DMS79 treated with DMSO at 0.1 percent for 48 hours (cell line): ENCODE data around the gene ZNF223.
A peak's percentile ranks its signal among the peaks of the same experiment; 100 is the strongest.

ENCODE experiments used
- DNase-seq: peaks from one replicate; lab custom pipeline; 2025; lab: John Stamatoyannopoulos, UW

Gene ZNF223

DNA sequence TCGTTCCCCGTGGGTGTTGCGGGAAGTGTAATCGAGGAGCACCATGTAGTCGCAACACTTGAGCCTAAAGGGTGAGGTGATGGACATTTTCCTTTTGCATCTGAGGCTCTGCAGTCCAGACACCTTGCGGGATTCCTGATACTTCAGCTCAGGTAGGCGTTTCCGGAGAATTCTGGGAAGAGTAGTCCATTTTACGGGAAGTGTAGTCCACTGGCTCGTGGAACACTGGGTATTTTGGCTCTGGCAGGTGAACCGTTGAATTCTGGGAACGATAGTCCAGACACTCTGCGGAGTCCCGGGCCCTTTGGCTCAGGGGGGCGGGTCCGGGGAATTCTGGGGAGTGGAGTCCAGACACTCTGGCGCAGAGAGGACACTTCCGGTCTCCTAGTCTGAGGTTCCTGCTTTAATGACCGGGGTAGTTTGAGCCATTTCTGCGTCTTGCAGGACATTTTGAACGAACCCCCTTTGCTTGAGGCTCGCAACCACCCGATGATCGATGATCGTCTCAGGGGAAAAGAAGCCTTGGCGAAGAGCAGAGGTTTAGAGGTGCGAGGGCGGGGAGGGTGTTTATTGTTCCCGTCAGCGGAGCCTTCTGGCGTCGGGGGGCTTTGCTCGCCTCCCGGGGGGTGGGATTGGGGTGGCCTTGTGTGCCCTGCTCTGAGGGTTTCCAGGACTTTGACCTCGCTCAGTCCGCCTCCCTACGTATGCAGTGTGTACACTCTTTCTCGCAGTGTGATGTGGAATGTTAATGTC is at the start of gene ZNF223:
TSS of gene ZNF223 (plus strand) at position 387 of the 753 bp plus-strand sequence. CDS start 3,141 bp downstream, outside the sequence.
- peak; percentile 80 for DNase-seq

DNA sequence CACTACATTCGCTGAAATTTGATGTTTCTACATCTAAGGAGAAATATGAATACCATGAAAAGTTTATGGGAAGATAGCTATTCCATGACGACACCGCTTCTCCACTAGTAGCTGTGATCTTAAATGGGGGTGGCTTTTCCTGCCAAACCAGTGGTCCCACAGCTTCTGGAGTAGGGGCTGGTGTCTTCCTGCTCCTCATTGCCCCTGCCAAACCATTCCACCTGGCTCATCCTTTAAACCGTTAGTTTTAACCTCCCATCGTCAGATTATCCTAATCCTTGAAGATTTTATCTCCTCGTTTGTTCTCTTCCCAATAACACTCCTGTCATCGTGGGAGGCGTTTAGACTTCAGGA is 49.6 kb upstream of the ZNF223 start:
- no peak for DNase-seq

DNA sequence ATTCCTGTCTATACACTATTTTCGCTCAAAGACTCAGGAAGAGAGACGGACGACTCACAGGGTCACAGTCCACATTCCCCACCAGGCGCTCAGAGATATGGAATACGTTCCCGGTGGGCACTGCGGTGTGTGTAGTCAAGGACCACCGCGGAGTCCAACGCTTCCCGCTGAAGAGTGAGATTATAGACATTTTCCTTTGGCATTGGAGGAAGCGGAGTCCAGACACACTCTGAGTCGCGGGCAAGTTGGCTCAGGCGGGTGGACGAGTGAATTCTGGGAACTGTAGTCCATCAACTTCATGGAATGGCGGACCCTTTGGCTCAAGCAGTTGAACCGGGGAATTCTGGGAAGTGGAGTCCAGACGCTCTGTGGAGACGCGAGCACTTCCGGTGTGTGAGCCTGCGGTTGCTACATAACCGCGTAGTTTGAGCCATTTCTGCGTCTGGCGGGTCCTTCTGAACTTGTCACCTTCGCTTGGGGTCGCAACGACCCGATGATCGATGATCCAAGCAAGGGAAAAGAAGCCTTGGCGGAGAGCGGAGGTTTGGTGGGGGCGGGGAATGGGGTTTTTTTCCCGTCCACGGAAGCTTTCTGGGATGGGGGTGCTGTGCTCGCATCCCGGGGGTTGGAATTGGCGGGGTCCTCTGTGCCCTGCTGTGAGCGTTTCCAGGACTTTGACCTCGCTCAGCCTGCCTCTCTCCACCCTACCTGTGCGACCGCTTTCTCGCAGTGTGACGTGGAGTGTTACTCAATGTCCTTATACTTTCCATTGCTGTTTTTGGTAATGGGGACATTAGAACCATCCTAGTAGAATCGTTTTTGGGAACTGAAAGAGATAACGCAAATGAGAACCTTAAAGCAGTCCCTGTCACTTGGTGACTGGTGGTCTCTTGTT is 49.0 kb upstream of the ZNF223 start, which contains the start of gene ZNF230:
TSS of gene ZNF230 (plus strand) at position 392 of the 895 bp plus-strand sequence. CDS start 4,122 bp downstream, outside the sequence.
- DNase-seq, result peak; percentile 91

DNA sequence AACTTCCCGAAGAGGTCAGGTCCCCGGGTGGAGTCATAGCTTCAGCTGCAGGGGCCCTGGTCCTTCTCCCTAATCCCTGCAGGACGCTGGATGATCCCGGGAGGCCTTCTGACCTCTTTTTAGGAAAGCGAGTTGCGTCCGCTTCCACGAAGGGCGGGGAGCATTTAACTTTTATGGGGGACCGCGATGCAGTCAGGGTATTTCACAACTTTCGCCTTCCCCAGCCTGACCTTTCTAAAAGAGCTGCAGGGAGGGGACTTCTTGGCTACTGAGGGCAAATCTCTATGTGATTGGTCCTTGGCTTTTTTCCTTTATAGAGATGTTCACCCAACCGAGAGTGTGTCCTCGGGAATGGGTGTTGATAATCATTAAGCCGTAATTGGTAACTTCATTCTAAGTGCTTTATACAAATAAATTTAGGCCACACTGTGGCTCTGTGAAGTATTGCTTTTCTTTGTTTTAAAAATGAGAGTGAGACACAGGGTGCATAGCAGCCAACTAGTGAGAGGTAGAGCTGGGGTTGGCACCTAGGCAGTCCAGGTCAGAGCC is 48.3 kb upstream of the ZNF223 start:
- DNase-seq, result peak; percentile 12

DNA sequence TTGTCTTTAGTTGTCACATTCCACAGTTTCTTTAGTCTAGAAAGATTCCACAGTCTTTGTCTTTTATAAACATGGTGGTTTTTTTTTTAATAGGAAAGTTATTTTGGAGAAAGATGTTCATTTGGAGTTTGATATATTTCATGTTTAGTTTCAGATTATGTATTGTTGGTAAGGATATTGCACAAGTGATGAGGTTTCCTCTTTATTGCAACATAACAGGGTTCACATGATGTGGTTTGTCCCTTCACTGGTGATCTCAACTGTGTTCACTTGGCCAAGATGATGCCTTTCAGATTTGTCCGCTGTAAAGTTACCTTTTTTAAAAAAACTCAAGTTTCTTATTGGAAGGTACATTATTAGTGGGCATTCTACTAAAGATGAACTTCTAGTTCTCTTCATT is 45.9 kb upstream of the ZNF223 start:
- no peak for DNase-seq

DNA sequence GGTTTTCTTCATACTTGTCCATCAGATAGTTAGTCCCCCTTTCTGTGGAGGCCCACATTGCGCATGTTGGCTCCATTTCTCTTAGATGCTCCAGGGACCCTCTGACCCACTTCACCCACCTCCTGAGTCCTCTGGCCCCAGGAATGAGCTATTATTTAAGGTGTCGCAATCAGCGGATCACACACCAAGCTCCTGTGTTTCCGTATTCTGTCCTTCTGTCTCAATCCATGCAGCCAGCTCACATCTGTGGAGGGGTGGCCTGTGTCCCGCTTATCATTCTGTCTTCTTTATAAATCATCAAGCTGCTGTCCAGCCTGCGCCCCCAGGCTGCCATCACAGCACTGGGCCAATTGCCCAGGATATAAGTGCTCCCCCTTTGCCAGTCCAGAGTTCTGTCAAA is 44.4 kb upstream of the ZNF223 start:
- DNase-seq, result no peak

DNA sequence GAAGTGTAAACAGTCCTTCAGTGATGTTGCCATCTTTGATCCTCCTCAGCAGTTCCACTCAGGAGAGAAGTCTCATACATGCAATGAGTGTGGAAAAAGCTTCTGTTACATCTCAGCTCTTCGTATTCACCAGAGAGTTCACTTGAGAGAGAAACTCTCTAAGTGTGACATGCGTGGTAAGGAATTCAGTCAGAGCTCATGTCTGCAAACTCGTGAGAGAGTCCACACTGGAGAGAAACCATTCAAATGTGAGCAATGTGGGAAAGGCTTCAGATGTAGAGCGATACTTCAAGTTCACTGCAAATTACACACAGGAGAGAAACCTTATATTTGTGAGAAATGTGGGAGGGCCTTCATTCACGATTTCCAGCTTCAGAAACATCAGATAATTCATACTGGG is 41.4 kb upstream of the ZNF223 start:
- no peak for DNase-seq

DNA sequence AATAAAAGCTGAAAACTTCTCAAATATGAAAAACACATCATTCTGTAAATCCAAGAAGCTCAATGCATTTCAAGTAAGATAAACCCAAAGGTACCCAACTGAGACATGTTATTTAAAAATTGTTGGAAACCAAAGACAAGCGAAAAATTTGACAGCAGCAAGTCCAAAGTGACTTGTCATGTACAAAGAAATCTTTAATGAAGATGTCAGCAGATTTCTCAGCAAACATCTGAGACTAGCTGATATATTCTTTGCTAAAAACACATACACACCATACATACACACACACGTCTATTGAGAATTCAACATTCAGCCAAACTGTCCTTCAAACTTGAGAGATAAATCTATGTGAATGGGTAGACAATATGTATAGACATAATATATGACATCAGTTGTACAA is 32.3 kb upstream of the ZNF223 start:
- DNase-seq, result no peak

DNA sequence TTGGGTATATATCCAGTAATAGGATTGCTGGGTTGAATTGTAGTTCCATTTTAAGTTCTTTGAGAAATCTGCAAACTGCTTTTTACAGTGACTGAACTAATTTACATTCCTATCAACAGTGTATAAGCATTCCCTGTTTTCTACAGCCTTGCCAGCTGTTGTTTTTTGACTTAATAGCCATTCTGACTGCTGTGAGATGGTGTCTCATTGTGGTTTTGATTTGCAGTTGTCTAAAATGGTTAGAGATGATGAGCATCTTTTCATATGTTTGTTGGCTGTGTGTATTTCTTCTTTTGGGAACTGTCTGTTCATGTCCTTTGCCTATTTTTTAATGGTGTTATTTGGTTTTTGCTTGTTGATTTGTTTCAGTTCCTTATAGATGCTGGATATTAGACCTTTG is 30.6 kb upstream of the ZNF223 start:
- DNase-seq, result no peak

DNA sequence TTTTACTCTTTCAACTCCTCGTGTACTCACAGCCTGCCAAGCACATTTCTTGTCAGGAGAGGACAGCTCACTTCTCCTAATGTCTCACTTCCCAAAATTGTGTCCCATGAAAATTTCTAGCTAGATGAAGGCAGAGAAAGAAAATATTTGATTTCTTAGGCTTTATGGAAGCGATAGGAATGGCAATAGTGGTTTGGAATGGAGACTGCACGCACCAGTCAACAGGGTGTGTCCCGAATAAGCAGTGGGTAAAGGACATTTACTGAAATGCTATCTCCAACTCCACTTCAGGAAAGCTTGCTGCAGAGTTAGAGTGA is 27.0 kb upstream of the ZNF223 start:
- no peak for DNase-seq

DNA sequence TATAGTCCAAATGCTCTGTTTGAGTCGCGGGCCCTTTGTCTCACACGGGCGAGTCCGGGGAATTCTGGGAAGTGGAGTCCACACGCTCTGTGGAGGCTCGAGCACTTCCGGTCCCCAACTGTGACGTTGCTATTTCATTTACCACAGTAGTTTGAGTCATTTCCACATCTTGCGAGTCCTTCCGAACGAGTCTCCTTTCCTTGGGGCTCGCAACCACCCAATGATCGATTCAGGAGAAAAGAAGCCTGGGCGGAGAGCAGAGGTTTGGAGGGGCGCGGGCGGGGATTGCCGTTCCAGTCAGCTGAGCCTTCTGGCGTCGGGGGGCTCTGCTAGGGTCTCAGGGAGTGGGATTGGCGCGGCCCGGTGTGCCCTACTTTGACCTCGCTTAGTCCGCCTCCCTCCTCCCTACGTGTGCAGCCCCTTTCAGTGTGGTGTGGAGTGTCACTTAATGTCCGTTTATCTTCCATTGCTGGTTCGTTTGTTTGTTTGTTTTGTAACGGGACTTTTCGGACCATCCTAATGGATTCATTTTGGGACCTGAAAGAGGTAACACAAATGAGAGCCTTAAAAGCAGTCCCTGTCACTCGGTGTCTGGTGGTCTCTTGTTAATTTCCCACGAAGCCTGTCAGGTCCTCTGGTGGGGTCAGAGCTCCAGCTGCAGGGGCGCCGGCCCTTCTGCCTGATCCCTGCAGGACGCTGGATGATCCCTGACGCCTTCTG is 26.5 kb upstream of the ZNF223 start, which contains the start of gene ZNF222:
TSS of gene ZNF222 (plus strand) at position 163 of the 720 bp plus-strand sequence. CDS start at position 221, 58 bp downstream.
- DNase-seq, result peak; percentile 70

DNA sequence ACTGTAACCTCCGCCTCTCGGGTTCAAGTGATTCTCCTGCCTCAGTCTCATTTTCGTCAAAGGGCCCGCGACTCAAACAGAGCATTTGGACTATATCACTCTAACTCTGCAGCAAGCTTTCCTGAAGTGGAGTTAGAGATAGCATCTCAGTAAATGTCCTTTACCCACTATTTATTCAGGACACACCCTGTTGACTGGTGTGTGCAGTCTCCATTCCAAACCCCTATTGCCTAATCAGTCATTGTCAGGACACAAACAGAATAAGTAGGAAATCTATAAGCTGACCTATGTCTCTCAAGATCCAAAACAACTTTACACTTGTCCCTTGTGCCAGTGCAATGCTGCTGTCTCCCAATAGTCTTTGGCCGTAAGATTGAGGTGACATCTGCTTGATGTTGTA is 25.2 kb upstream of the ZNF223 start:
- no peak for DNase-seq

DNA sequence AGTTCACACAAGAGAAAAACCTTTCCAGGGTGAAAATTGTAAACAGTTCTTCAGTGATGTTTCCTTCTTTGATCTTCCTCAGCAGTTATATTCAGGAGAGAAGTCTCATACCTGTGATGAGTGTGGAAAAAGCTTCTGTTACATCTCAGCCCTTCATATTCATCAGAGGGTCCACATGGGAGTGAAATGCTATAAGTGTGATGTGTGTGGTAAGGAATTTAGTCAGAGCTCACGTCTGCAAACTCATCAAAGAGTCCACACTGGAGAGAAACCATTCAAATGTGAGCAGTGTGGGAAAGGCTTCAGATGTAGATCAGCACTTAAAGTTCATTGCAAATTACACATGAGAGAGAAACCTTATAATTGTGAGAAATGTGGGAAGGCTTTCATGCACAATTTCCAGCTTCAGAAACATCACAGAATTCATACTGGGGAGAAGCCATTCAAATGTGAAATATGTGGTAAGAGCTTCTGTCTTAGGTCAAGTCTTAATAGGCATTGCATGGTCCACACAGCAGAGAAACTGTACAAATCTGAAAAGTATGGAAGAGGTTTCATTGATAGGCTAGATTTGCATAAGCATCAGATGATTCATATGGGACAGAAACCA is 19.7 kb upstream of the ZNF223 start:
- DNase-seq, result no peak

DNA sequence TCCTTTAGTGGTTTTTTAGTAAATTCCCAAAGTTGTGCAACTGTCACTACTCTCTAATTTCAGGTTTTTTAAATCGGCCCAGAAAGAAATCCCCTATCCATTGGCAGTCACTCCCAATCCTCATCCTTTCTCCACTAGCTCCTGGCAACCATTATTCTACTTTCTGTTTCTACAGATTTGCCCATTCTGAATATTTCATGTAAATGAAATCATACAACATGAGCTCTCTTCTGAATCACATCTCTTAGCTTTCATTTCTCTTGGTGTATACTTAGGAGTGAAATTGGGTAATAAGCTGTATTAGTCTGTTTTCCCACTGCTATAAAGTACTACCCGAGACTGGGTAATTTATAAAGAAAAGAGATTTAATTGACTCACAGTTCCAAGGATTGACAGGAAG is 9.7 kb upstream of the ZNF223 start:
- DNase-seq, result no peak

DNA sequence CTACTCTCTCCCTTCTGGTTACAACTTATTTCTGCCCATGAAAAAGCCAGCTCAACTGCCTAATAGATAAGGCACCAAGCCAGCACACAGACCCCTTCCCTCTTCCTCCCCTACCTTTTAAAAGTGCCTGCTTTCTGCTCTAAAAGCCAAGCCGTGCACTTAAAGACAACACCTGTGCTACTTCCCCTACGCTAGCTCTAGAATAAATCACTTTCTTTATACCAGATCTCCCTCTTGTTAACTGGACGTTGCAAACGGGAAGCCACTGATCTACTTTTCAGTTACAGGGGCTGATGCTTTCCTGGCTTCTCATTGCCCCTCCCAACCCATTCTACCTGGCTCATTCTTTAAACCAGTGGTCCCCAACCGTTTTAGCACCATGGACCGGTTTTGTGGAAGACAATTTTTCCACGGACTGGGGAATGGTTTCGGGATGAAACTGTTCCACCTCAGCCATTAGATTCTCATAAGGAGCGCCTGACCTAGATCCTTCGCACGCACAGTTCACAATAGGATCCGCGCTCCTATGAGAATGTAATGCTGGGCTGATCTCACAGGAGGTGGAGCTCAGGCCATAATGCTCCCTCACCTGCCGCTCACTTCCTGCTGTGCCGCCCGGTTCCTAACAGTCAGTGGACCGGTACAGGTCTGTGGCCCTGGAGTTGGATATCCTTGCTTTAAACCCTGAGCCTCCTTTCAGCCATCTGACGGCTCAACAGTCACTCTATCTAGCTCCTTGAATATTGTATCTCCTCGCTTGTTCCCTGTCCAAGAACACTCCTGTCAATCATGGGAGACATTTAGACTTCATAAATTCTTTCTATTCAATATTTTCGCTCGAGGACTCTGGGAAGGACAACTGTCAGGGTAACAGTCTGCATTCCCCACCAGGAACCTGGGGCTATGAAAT is 841 bp upstream of the ZNF223 start:
- DNase-seq, result peak; percentile 40

DNA sequence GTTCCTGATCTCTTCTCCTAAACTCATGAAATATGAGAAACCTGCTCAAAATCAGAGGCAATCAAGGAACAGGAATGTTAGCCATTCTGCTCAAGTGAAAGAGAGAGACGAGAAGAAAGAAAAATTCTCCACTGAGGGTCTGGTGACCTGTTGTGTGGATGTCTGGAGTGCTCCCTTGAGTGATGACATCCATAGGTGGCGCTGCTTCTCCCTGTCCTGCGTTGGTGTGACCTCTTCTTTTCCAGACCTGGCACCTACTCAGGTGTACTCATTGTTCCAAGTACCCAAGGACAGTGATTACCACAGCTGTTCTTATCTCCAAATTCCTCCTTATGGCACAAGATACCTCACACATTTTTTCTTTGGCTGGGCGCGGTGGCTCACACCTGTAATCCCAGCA is 4.0 kb downstream of the ZNF223 start:
- no peak for DNase-seq

DNA sequence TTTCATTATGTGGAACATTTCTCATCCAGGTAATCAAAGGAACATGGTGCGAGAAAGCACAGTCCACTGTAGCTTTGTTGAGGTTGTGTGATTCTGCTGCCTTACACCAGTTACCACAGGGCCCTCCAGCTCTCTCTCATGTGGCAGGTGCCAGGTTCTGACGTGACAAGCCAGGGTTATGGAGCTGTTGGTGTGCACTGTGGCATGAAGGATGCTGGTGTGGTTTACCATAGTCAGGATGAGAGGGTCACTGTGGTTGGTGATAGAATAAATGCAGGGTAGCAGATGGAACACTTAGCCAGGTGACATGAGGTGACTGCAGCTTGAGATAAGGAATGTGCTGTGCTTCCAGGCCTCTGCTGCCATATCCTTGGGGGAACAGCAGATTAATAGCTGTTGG is 7.4 kb downstream of the ZNF223 start:
- no peak for DNase-seq

DNA sequence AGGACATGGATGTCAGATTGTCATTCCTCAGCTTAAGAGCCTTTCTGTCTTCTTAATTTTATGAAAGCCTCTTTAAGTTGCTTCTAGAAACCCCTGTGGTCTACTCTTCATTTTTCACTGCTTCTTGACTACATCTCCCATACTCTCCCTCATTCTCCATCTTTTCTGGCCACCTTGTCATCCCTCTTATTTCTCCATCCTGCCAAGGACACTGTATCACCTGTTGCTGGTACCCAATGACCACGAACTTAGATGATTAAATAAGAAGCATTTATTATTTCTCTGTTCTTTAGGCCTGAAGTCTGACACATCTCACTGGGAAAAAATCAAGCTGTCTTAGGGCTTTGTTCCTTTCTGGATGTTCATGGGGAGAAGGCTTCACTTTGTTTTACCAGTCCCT is 9.2 kb downstream of the ZNF223 start:
- no peak for DNase-seq

DNA sequence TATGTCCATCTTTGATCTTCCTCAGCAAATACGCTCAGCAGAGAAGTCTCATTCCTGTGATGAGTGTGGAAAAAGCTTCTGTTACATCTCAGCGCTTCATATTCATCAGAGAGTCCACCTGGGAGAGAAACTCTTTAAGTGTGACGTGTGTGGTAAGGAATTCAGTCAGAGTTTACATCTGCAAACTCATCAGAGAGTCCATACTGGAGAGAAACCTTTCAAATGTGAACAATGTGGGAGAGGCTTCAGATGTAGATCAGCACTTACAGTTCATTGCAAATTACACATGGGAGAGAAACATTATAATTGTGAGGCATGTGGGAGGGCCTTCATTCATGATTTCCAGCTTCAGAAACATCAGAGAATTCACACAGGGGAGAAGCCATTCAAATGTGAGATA is 14.5 kb downstream of the ZNF223 start:
- no peak for DNase-seq

DNA sequence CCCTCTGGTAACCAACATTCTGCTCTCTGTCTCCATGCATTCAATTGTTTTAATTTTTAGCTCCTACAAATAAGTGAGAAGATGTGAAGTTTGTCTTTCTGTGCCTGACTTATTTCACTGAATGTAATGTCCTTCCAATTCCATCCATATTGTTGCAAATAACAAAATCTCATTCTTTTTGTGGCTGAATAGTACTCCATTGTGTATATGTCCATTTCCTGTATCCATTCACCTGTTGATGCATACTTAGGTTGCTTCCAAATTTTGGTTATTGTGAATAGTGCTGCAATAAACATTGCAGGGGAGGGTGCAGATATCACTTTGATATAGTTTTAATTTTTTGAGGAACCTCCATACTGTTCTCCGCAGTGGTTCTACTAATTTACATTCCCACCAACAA is 17.6 kb downstream of the ZNF223 start:
- DNase-seq, result no peak
